IMR-90 (cell line): ENCODE measurements around the gene DHX9. TPM values are rescaled to one million over a fixed set of nuclear protein-coding genes. Genes with fewer than 3 reads are reported as not detected.

Experiments
- ATAC-seq: fragments of 200-7000 bp; cut with Tn5 transposase; 2 replicates; pipeline ENCODE4 v1.9.1; 2020; ENCODE audit warnings: low read depth, mild to moderate bottlenecking, moderate library complexity
- BruUV-seq: library from RNA; stranded (reverse); fragments of 400-500 nt; replicated peaks from 2 replicates; lab custom pipeline; 2021; lab: Mats Ljungman, UMichigan
- CTCF ChIA-PET: fragments of 300-600 bp; formaldehyde crosslinking; extraction: SDS; loops from one replicate; lab custom pipeline; 2021; ENCODE audit warnings: antibody characterized with exemption; lab: Yijun Ruan, JAX
- POLR2A ChIA-PET: fragments of 300-600 bp; sonication (Branson Sonifier 250); formaldehyde crosslinking; loops from one replicate; lab custom pipeline; 2022; ENCODE audit warnings: antibody characterized with exemption; ENCODE audit not compliant: unreplicated experiment; lab: Charles Lee
- DNase-seq: peaks from one replicate; pipeline ENCODE4 v3.0.0; 2013
- H2AFZ ChIP-seq: replicated peaks from 2 replicates; pipeline ENCODE3; 2013; ENCODE audit warnings: low read length, mild to moderate bottlenecking; ENCODE audit not compliant: poor library complexity
- H2AK5ac ChIP-seq: 2 replicates; pipeline ENCODE4 v1.6.1; 2013; ENCODE audit warnings: low read depth, low read length, inconsistent platforms
- H2AK9ac ChIP-seq: replicated peaks from 2 replicates; pipeline ENCODE3; 2013; ENCODE audit warnings: mild to moderate bottlenecking, low read depth, low read length, moderate library complexity; ENCODE audit not compliant: poor library complexity
- H2BK120ac ChIP-seq: 2 replicates; pipeline ENCODE4 v1.6.1; 2013; ENCODE audit warnings: low read depth, low read length, inconsistent platforms
- H2BK15ac ChIP-seq: 3 replicates; pipeline ENCODE4 v1.6.1; 2013; ENCODE audit warnings: low read depth, low read length, inconsistent platforms
- H2BK20ac ChIP-seq: 2 replicates; pipeline ENCODE4 v1.6.1; 2013; ENCODE audit warnings: low read depth, mild to moderate bottlenecking, inconsistent platforms, low read length, moderate library complexity
- H2BK5ac ChIP-seq: 2 replicates; pipeline ENCODE4 v1.6.1; 2013; ENCODE audit warnings: mild to moderate bottlenecking, low read depth, low read length, inconsistent platforms; ENCODE audit not compliant: poor library complexity, severe bottlenecking
- H3K14ac ChIP-seq: replicated peaks from 2 replicates; pipeline ENCODE4 v1.6.1; 2013; ENCODE audit warnings: low read depth, low read length, inconsistent platforms
- H3K18ac ChIP-seq: 2 replicates; pipeline ENCODE4 v1.6.1; 2013; ENCODE audit warnings: low read depth, low read length, control low read depth
- H3K23ac ChIP-seq: 2 replicates; pipeline ENCODE4 v1.6.1; 2013; ENCODE audit warnings: low read depth, low read length, inconsistent platforms
- H3K27ac ChIP-seq: 2 replicates; pipeline ENCODE4 v1.5.1; 2013; ENCODE audit warnings: mild to moderate bottlenecking, control low read depth, low read length; ENCODE audit not compliant: insufficient read depth
- H3K27me3 ChIP-seq: 2 replicates; pipeline ENCODE4 v1.6.1; 2013; ENCODE audit warnings: low read length; ENCODE audit not compliant: control insufficient read depth, insufficient read depth
- H3K36me3 ChIP-seq: 2 replicates; pipeline ENCODE4 v1.6.1; 2013; ENCODE audit warnings: low read length, mixed read lengths; ENCODE audit not compliant: control insufficient read depth, insufficient read depth
- H3K4ac ChIP-seq: 2 replicates; pipeline ENCODE4 v1.6.1; 2013; ENCODE audit warnings: low read depth, low read length, inconsistent platforms
- H3K4me1 ChIP-seq: 2 replicates; pipeline ENCODE4 v1.6.1; 2013; ENCODE audit warnings: low read length, mixed read lengths; ENCODE audit not compliant: control insufficient read depth, insufficient read depth
- H3K4me2 ChIP-seq: 2 replicates; pipeline ENCODE4 v1.6.1; 2013; ENCODE audit warnings: low read depth, mild to moderate bottlenecking, control low read depth, low read length, moderate library complexity
- H3K4me3 ChIP-seq: 2 replicates; pipeline ENCODE4 v1.5.1; 2013; ENCODE audit warnings: low read depth, mild to moderate bottlenecking, control low read depth, low read length, moderate library complexity; ENCODE audit not compliant: insufficient read depth
- H3K56ac ChIP-seq: 2 replicates; pipeline ENCODE4 v1.6.1; 2013; ENCODE audit warnings: low read length, inconsistent platforms; ENCODE audit not compliant: insufficient read depth; ENCODE audit errors: extremely low read depth
- H3K79me1 ChIP-seq, 2 experiments: 2 replicates each; pipeline ENCODE4 v1.6.1; 2013; ENCODE audit warnings: low read length in 2 of 2, inconsistent platforms in 1 of 2, low read depth in 1 of 2
- H3K9ac ChIP-seq: 2 replicates; pipeline ENCODE4 v1.6.1; 2013; ENCODE audit warnings: low read depth, low read length, control low read depth
- H3K9me1 ChIP-seq: 2 replicates; pipeline ENCODE4 v1.6.1; 2013; ENCODE audit warnings: low read length, inconsistent platforms; ENCODE audit not compliant: insufficient read depth
- H3K9me3 ChIP-seq: 2 replicates; pipeline ENCODE4 v1.6.1; 2013; ENCODE audit warnings: low read length; ENCODE audit not compliant: control insufficient read depth, insufficient read depth
- H4K20me1 ChIP-seq: 2 replicates; pipeline ENCODE4 v1.6.1; 2013; ENCODE audit warnings: low read length, inconsistent platforms; ENCODE audit not compliant: insufficient read depth
- H4K5ac ChIP-seq: 2 replicates; pipeline ENCODE4 v1.6.1; 2013; ENCODE audit warnings: mild to moderate bottlenecking, low read depth, low read length, control low read depth
- H4K8ac ChIP-seq, 2 experiments: 2 replicates each; pipeline ENCODE4 v1.6.1; 2013; ENCODE audit warnings: low read depth in 2 of 2, low read length in 2 of 2, control low read depth in 1 of 2, inconsistent platforms in 1 of 2
- H4K91ac ChIP-seq: 2 replicates; pipeline ENCODE4 v1.6.1; 2013; ENCODE audit warnings: low read depth, low read length, inconsistent platforms; ENCODE audit not compliant: insufficient read depth
- MAFK ChIP-seq: IDR thresholded peaks from 2 replicates; pipeline ENCODE4 v1.6.1; 2012; ENCODE audit warnings: low read depth, low read length, improper control_type of control experiment
- MXI1 ChIP-seq: IDR thresholded peaks from 2 replicates; pipeline ENCODE4 v1.6.1; 2012; ENCODE audit warnings: low read depth, mild to moderate bottlenecking, low read length, moderate library complexity, borderline replicate concordance
- RCOR1 ChIP-seq: IDR thresholded peaks from 2 replicates; pipeline ENCODE4 v1.6.1; 2012; ENCODE audit warnings: mild to moderate bottlenecking, low read length, improper control_type of control experiment; ENCODE audit not compliant: insufficient replicate concordance
- WGBS, 2 experiments: methylation state at CpG; one replicate each; pipeline versions ENCODE4 v1.1.5 to v1.1.7; 2013; ENCODE audit warnings: missing lambda C conversion rate in 2 of 2; ENCODE audit not compliant: insufficient read length in 1 of 2; ENCODE audit errors: extremely low coverage in 2 of 2; 5-methylcytosine and 5-hydroxymethylcytosine counted together
- dilution Hi-C: fragments of 300-500 bp; cut with HindIII; formaldehyde crosslinking; loops from one replicate; pipeline ENCODE4 v1.14.3; 2018; ENCODE audit warnings: low sequenced_read_pairs; ENCODE audit not compliant: unreplicated experiment
- in situ Hi-C: fragments of 300-500 bp; cut with MboI; formaldehyde crosslinking; loops from 3 replicates; pipeline ENCODE4 v1.14.3; 2019; ENCODE audit warnings: low sequenced_read_pairs, inconsistent platforms, mixed read lengths
- intact Hi-C: fragments of 100-400 bp; cut with micrococcal nuclease; formaldehyde crosslinking; loops from 2 replicates; pipeline ENCODE4 v1.10.0; 2022
- polyA plus RNA-seq, 3 experiments: library from polyadenylated mRNA; depleted of rRNA; stranded (reverse); fragments of >200 nt; gene quantifications; 2 replicates each; pipeline ENCODE4 v1.2.3, GENCODE V29; 2012; ENCODE audit warnings: low replicate concordance in 1 of 3
- total RNA-seq: library from RNA; depleted of rRNA; stranded (reverse); fragments of >200 nt; gene quantifications from 2 replicates; pipeline ENCODE4 v1.2.3, GENCODE V29; 2012

The DHX9 gene
- total and polyA plus RNA-seq, 2 of the 4 experiments (the other 2 are of a cell fraction) = 119 to 211 TPM

- no peak overlapping the region for H2BK120ac ChIP-seq
- peaks cover 4% of the 10 kb centered on the region; the same call in 1 of the 2 replicates for H3K4me1 ChIP-seq
- CTCF ChIA-PET = no interaction called here
- dilution Hi-C loops (no loop called here), in situ Hi-C loops (no loop called here), intact Hi-C loops (loop anchor here (5.0 kb wide), 1 partner anchor 254 kb away; no protein-coding TSS in a partner anchor)
- H2AFZ ChIP-seq = no peak overlapping the region
- POLR2A ChIA-PET = no interaction called here
- H2BK20ac ChIP-seq = no peak overlapping the region
- H2BK15ac ChIP-seq = no peak overlapping the region
- no peak overlapping the region for H4K8ac ChIP-seq
- no peaks in the 10 kb centered on the region for H3K27me3 ChIP-seq
- BruUV-seq = no TSS peak
- H3K27ac ChIP-seq = no peak overlapping the region
- H4K91ac ChIP-seq = no peak overlapping the region
- TF ChIP-seq MXI1 = no peak
- TF ChIP-seq MAFK = no peak
- no peak for TF ChIP-seq RCOR1
- no peak overlapping the region for H4K5ac ChIP-seq
- H3K23ac ChIP-seq = no peak overlapping the region
- H3K18ac ChIP-seq = no peak overlapping the region
- peaks cover 25 to 27% of the 10 kb centered on the region in 2 experiments for H3K79me1 ChIP-seq
- WGBS, 2 experiments = no CpG with 5 or more reads among the region's 1 CpG
- H2AK5ac ChIP-seq = no peak overlapping the region
- no peak for ATAC-seq
- peaks cover 52% of the 10 kb centered on the region for H3K36me3 ChIP-seq
- no peak overlapping the region for H3K4ac ChIP-seq
- H2BK5ac ChIP-seq = no peak overlapping the region
- H3K9me1 ChIP-seq = no peaks in the 10 kb centered on the region
- no peaks in the 10 kb centered on the region for H3K9me3 ChIP-seq
- peaks cover 14% of the 10 kb centered on the region; the same call in 1 of the 2 replicates for H4K20me1 ChIP-seq
- no peak overlapping the region for H3K56ac ChIP-seq
- DNase-seq = no peak
- H3K4me2 ChIP-seq = no peak overlapping the region
- H2AK9ac ChIP-seq = no peak overlapping the region
- H3K14ac ChIP-seq = no peak overlapping the region
- no peak overlapping the region for H3K9ac ChIP-seq
- no peak overlapping the region for H3K4me3 ChIP-seq
These were observed 23.7 kb downstream of the DHX9 start for GRCh38 chr1:182862827-182863226.
